Osteoblast (primary cell): Measurements from ENCODE around the gene GCH1. TPM values are rescaled to one million over a fixed set of nuclear protein-coding genes. Genes with fewer than 3 reads are reported as not detected.

Experiments
- DNase-seq: peaks from one replicate; pipeline ENCODE4 v3.0.0; 2011; ENCODE audit warnings: low spot score, mixed read lengths; ENCODE audit not compliant: insufficient read length; ENCODE audit errors: missing footprints
- H2AFZ ChIP-seq: 2 replicates; pipeline ENCODE4 v1.6.0; 2011; ENCODE audit warnings: mild to moderate bottlenecking, low read length
- H3K27ac ChIP-seq: 2 replicates; pipeline ENCODE4 v1.5.1; 2011; ENCODE audit warnings: mild to moderate bottlenecking, low read depth, low read length, moderate library complexity
- H3K27me3 ChIP-seq: 2 replicates; pipeline ENCODE4 v1.6.0; 2012; ENCODE audit warnings: mild to moderate bottlenecking, control low read depth, inconsistent platforms, low read length, moderate library complexity; ENCODE audit not compliant: insufficient read depth
- H3K36me3 ChIP-seq: 2 replicates; pipeline ENCODE4 v1.5.1; 2011; ENCODE audit warnings: mild to moderate bottlenecking, low read length, control low read depth, moderate library complexity; ENCODE audit not compliant: insufficient read depth
- H3K4me1 ChIP-seq: 2 replicates; pipeline ENCODE4 v1.5.1; 2011; ENCODE audit warnings: mild to moderate bottlenecking, low read length, control low read depth, moderate library complexity; ENCODE audit not compliant: insufficient read depth
- H3K4me2 ChIP-seq: 2 replicates; pipeline ENCODE4 v1.6.0; 2011; ENCODE audit warnings: mild to moderate bottlenecking, low read length; ENCODE audit not compliant: insufficient read depth
- H3K4me3 ChIP-seq: fragments of 200-600 bp; sonication (generic); 3 replicates; pipeline ENCODE4 v1.5.1; 2012; ENCODE audit warnings: mild to moderate bottlenecking, low read length, inconsistent platforms; ENCODE audit not compliant: insufficient read depth
- H3K79me2 ChIP-seq: 2 replicates; pipeline ENCODE4 v1.6.0; 2012; ENCODE audit warnings: mild to moderate bottlenecking, low read length, control low read depth, inconsistent platforms; ENCODE audit not compliant: insufficient read depth
- H3K9me3 ChIP-seq: 2 replicates; pipeline ENCODE4 v1.5.1; 2011; ENCODE audit warnings: low read depth, low read length, control low read depth
- H4K20me1 ChIP-seq: 2 replicates; pipeline ENCODE4 v1.6.0; 2012; ENCODE audit warnings: mild to moderate bottlenecking, low read length, control low read depth; ENCODE audit not compliant: insufficient read depth
- CTCF ChIP-seq: IDR thresholded peaks from 2 replicates; pipeline ENCODE4 v1.5.1; 2011; ENCODE audit warnings: mild to moderate bottlenecking, low read depth, low read length, moderate library complexity; ENCODE audit errors: extremely low read depth
- small RNA-seq: library from RNA; depleted of rRNA; stranded (forward); fragments of <200 nt; gene quantifications from one replicate; pipeline ENCODE3, GENCODE V24; 2012
- total RNA-seq: library from RNA; depleted of rRNA; stranded (reverse); fragments of >200 nt; gene quantifications from 2 replicates; pipeline ENCODE4 v1.2.3, GENCODE V29; 2012

Gene GCH1
- total RNA-seq, 1 donor: 3.3 TPM

- H3K4me3 ChIP-seq: no peak overlapping the region
- no peak overlapping the region for H3K4me2 ChIP-seq
- H3K27me3 ChIP-seq: no peaks in the 10 kb centered on the region
- TF ChIP-seq CTCF: no peak
- no peak overlapping the region for H2AFZ ChIP-seq
- H4K20me1 ChIP-seq: no peaks in the 10 kb centered on the region
- DNase-seq: no peak
- H3K36me3 ChIP-seq: peaks cover 21% of the 10 kb centered on the region
- H3K27ac ChIP-seq: no peak overlapping the region
- peaks cover 6% of the 10 kb centered on the region for H3K9me3 ChIP-seq
- peaks cover 17% of the 10 kb centered on the region for H3K4me1 ChIP-seq
- H3K79me2 ChIP-seq: no peaks in the 10 kb centered on the region
These were observed 110.3 kb downstream of the GCH1 start for GRCh38 chr14:54792288-54792687.

Small RNA genes lying within 50 kb of the gene (small RNA-seq; reads per million reads assigned to genes)
- gene MIR4308 (not detected), gene RNU6ATAC9P (not detected)

Other genes with a start within 250 kb of the GCH1 start
- gene WDHD1, start 124.3 kb upstream of the GCH1 start, total RNA-seq: 4.3 and 9.4 TPM in 2 replicates
- 15.6 and 16.8 TPM in 2 replicates for gene SOCS4, start 124.4 kb upstream of the GCH1 start, total RNA-seq
- gene MAPK1IP1L, start 148.8 kb upstream of the GCH1 start, total RNA-seq: 37.4 and 42.0 TPM in 2 replicates
- gene LGALS3, start 226.4 kb upstream of the GCH1 start, total RNA-seq: 368 and 433 TPM in 2 replicates